B cell (primary cell): ENCODE measurements around the gene RPS25. TPM values are rescaled to one million over a fixed set of nuclear protein-coding genes. Genes with fewer than 3 reads are reported as not detected.

Source experiments
- ATAC-seq: fragments of 200-7000 bp; cut with Tn5 transposase; one replicate; pipeline ENCODE4 v1.10.0; 2021; ENCODE audit warnings: low read depth, mild to moderate bottlenecking, moderate number of reproducible peaks, moderate library complexity
- CTCF ChIA-PET: fragments of 350-600 bp; sonication (Branson Sonifier 250); formaldehyde crosslinking; loops from one replicate; lab custom pipeline; 2021; ENCODE audit warnings: antibody characterized with exemption, inconsistent platforms; lab: Charles Lee
- POLR2A ChIA-PET: fragments of 350-600 bp; sonication (Branson Sonifier 250); formaldehyde crosslinking; loops from one replicate; lab custom pipeline; 2021; ENCODE audit warnings: antibody characterized with exemption; lab: Charles Lee
- DNase-seq: peaks from one replicate; pipeline ENCODE4 v3.0.0; 2013
- H2AFZ ChIP-seq: 2 replicates; pipeline ENCODE4 v1.6.1; 2012; ENCODE audit warnings: mild to moderate bottlenecking, low read depth, low read length; ENCODE audit not compliant: insufficient read depth, poor library complexity, severe bottlenecking
- H3K27ac ChIP-seq, 2 donors: 1 replicate in 1 of 2; 2 replicates in 1 of 2; pipeline ENCODE4 v1.5.1; 2012 to 2013; ENCODE audit warnings: low read length in 2 of 2, mild to moderate bottlenecking in 2 of 2, moderate library complexity in 1 of 2
- H3K27me3 ChIP-seq, 4 experiments: fragments of 200-600 bp in 1 of 4; sonication (generic) in 1 of 4; replicated peaks in 1 of 4; 1 replicate in 2 of 4; 2 replicates in 2 of 4; pipeline versions ENCODE4 v1.6.1 to v1.7.0; 2013 to 2016; ENCODE audit warnings: low read length in 3 of 4, mild to moderate bottlenecking in 2 of 4, mixed read lengths in 1 of 4, moderate library complexity in 1 of 4; ENCODE audit not compliant: insufficient read depth in 4 of 4, control insufficient read depth in 3 of 4; ENCODE audit errors: control extremely low read depth in 1 of 4
- H3K36me3 ChIP-seq, 2 experiments: replicated peaks in 1 of 2; 1 replicate in 1 of 2; 2 replicates in 1 of 2; pipeline versions ENCODE4 v1.6.1 to v1.7.1; 2013; ENCODE audit warnings: low read length in 1 of 2; ENCODE audit not compliant: insufficient read depth in 2 of 2, control insufficient read depth in 1 of 2; ENCODE audit errors: control extremely low read depth in 1 of 2, extremely low read depth in 1 of 2
- H3K4me1 ChIP-seq, 2 donors: fragments of 200-600 bp in 1 of 2; sonication (generic) in 1 of 2; 1 replicate in 1 of 2; 2 replicates in 1 of 2; pipeline versions ENCODE4 v1.5.1 to v1.6.1; 2013 to 2017; ENCODE audit warnings: low read length in 2 of 2; ENCODE audit not compliant: control insufficient read depth in 2 of 2, insufficient read depth in 2 of 2
- H3K4me2 ChIP-seq: replicated peaks from 2 replicates; pipeline ENCODE3; 2012; ENCODE audit warnings: mild to moderate bottlenecking, low read depth, low read length; ENCODE audit not compliant: poor library complexity, severe bottlenecking
- H3K4me3 ChIP-seq, 5 experiments: fragments of 200-600 bp in 1 of 5; sonication (generic) in 1 of 5; 1 replicate in 3 of 5; 2 replicates in 2 of 5; pipeline versions ENCODE4 v1.5.1 to v1.7.0; 2011 to 2016; ENCODE audit warnings: low read length in 4 of 5, mild to moderate bottlenecking in 4 of 5, low read depth in 2 of 5, control low read depth in 1 of 5, moderate library complexity in 1 of 5; ENCODE audit not compliant: insufficient read depth in 1 of 5; ENCODE audit errors: control extremely low read depth in 1 of 5, extremely low read depth in 1 of 5
- H3K79me2 ChIP-seq: fragments of 200-600 bp; sonication (generic); one replicate; pipeline ENCODE4 v1.6.0; 2016; ENCODE audit warnings: low read length; ENCODE audit not compliant: control insufficient read depth, insufficient read depth
- H3K9ac ChIP-seq: fragments of 200-600 bp; sonication (generic); 2 replicates; pipeline ENCODE4 v1.6.1; 2017; ENCODE audit warnings: mild to moderate bottlenecking, low read length, moderate library complexity
- H3K9me3 ChIP-seq, 3 donors: one replicate each; pipeline versions ENCODE4 v1.6.1 to v1.7.1; 2013; ENCODE audit warnings: low read length in 2 of 3; ENCODE audit not compliant: control insufficient read depth in 2 of 3, insufficient read depth in 1 of 3; ENCODE audit errors: control extremely low read depth in 1 of 3
- H4K20me1 ChIP-seq: 2 replicates; pipeline ENCODE4 v1.6.0; 2012; ENCODE audit warnings: mild to moderate bottlenecking, low read length; ENCODE audit not compliant: insufficient read depth, control insufficient read depth, poor library complexity, severe bottlenecking
- H3K27ac Mint-ChIP-seq: one replicate; pipeline ENCODE4 v1.8.0; 2021; ENCODE audit warnings: mixed read lengths
- H3K27me3 Mint-ChIP-seq: one replicate; pipeline ENCODE4 v1.8.0; 2021; ENCODE audit warnings: mixed read lengths
- H3K4me1 Mint-ChIP-seq: one replicate; pipeline ENCODE4 v1.8.0; 2021; ENCODE audit warnings: mixed read lengths
- H3K4me3 Mint-ChIP-seq: one replicate; pipeline ENCODE4 v1.8.0; 2021; ENCODE audit warnings: mixed read lengths
- H3K9me3 Mint-ChIP-seq: one replicate; pipeline ENCODE4 v1.8.0; 2022; ENCODE audit warnings: mixed read lengths; ENCODE audit not compliant: insufficient read depth
- CTCF ChIP-seq: fragments of 200-600 bp; IDR thresholded peaks from one replicate; pipeline ENCODE4 v1.8.0; 2022; ENCODE audit warnings: antibody characterized with exemption, mild to moderate bottlenecking
- EZH2 ChIP-seq: IDR thresholded peaks from 2 replicates; pipeline ENCODE4 v1.6.1; 2012; ENCODE audit warnings: borderline replicate concordance, low read depth, mild to moderate bottlenecking, moderate library complexity, low read length; ENCODE audit not compliant: insufficient read depth, poor library complexity, severe bottlenecking
- WGBS: methylation state at CpG from one replicate; pipeline ENCODE4 v1.1.5; 2013; ENCODE audit warnings: missing lambda C conversion rate; ENCODE audit not compliant: insufficient coverage; 5-methylcytosine and 5-hydroxymethylcytosine counted together
- intact Hi-C: fragments of 100-400 bp; cut with micrococcal nuclease; formaldehyde crosslinking; loops from one replicate; pipeline ENCODE4 v1.10.0; 2022
- polyA plus RNA-seq: library from polyadenylated mRNA; depleted of rRNA; stranded (reverse); fragments of >200 nt; gene quantifications from 2 replicates; pipeline ENCODE4 v1.2.3, GENCODE V29; 2012
- total RNA-seq, 2 donors: library from RNA; stranded (reverse); fragments of 120-200 nt in 1 of 2; gene quantifications; 1 replicate in 1 of 2; 2 replicates in 1 of 2; pipeline versions ENCODE4 v1.2.3 to v1.2.4, GENCODE V29; 2013 to 2022

The RPS25 gene
- total and polyA plus RNA-seq, 2 donors (not counting 1 experiment from before 2014, with no cell fraction given) = 1,823 to 2,003 TPM

GRCh38 chr11:119015054-119015611 is 3.0 kb downstream of the RPS25 start:
- Mint-ChIP-seq H3K9me3 (no peaks in the 10 kb centered on the region), H3K4me1 (peaks cover 39% of the 10 kb centered on the region), H3K27ac (peak overlapping the region; percentile 38), H3K27me3 (no peaks in the 10 kb centered on the region), H3K4me3 (no peak overlapping the region)
- Histone ChIP-seq H3K27ac (no peak overlapping the region), H3K4me1 (peaks cover 26 to 32% of the 10 kb centered on the region in 2 donors), H3K79me2 (peaks cover 33% of the 10 kb centered on the region), H3K27me3 (no peaks in the 10 kb centered on the region), H3K36me3 (peaks cover 0 to 58% of the 10 kb centered on the region in 2 experiments), H4K20me1 (peaks cover 8% of the 10 kb centered on the region), H3K4me2 (no peak overlapping the region), H3K9ac (no peak overlapping the region), H2AFZ (no peak overlapping the region), H3K4me3 (no peak overlapping the region), H3K9me3 (no peaks in the 10 kb centered on the region)
- WGBS = 90% methylated on average over 6 of the region's 8 CpGs
- ChIA-PET POLR2A (interaction anchor here (0.6 kb wide), 1 partner anchor 223 kb away, joined by 3 read pairs; no protein-coding TSS in a partner anchor), CTCF (interaction anchor here (1.1 to 2.0 kb wide), 3 partner anchors 15 to 85 kb away, joined by 3 to 5 read pairs (median 3); no protein-coding TSS in a partner anchor)
- ATAC-seq = no peak
- intact Hi-C loops = loop anchor here (5.0 kb wide), 2 partner anchors 192 to 223 kb away; partner anchors contain the start of genes CBL and DDX6
- DNase-seq = no peak
- no peak for TF ChIP-seq EZH2
- TF ChIP-seq CTCF = no peak

- TF ChIP-seq EZH2 = no peak
- no peak for TF ChIP-seq CTCF
- Histone ChIP-seq H2AFZ (no peak overlapping the region), H3K4me3 (no peak overlapping the region), H3K9me3 (no peaks in the 10 kb centered on the region), H3K36me3 (peaks cover 0 to 65% of the 10 kb centered on the region in 2 experiments), H3K9ac (no peak overlapping the region), H3K27me3 (no peaks in the 10 kb centered on the region), H3K4me1 (peaks cover 18 to 24% of the 10 kb centered on the region in 2 donors), H4K20me1 (peaks cover 6% of the 10 kb centered on the region), H3K79me2 (peaks cover 25% of the 10 kb centered on the region), H3K4me2 (no peak overlapping the region), H3K27ac (no peak overlapping the region)
- H3K9me3 Mint-ChIP-seq = no peaks in the 10 kb centered on the region
- H3K4me3 Mint-ChIP-seq = no peak overlapping the region
- H3K27ac Mint-ChIP-seq = no peak overlapping the region
- intact Hi-C loops = no loop called here
- no peak for ATAC-seq
- no peak for DNase-seq
- 98% methylated on average over 14 of the region's 17 CpGs for WGBS
- ChIA-PET POLR2A (interaction anchor here (0.6 kb wide), 1 partner anchor 9 kb away, joined by 3 read pairs; no protein-coding TSS in a partner anchor), CTCF (no interaction called here)
- peaks cover 33% of the 10 kb centered on the region for H3K4me1 Mint-ChIP-seq
- H3K27me3 Mint-ChIP-seq = no peaks in the 10 kb centered on the region
Measured at GRCh38 chr11:119014209-119014924, 3.8 kb downstream of the RPS25 start.
